Left ventricle myocardium inferior (tissue), 1 donor: ENCODE results near the gene BTG1. TPM values are rescaled to one million over a fixed set of nuclear protein-coding genes. Genes with fewer than 3 reads are reported as not detected.

ENCODE experiments used
- DNase-seq: peaks from one replicate; pipeline ENCODE4 v3.0.0-alpha.2; 2020
- H3K27ac ChIP-seq: fragments of 200-600 bp; replicated peaks from 2 replicates; pipeline ENCODE4 v1.8.0; 2021
- H3K27me3 ChIP-seq: fragments of 200-600 bp; 2 replicates; pipeline ENCODE4 v1.8.0; 2021; ENCODE audit warnings: low read depth
- H3K36me3 ChIP-seq: fragments of 200-600 bp; 2 replicates; pipeline ENCODE4 v1.8.0; 2021
- H3K4me1 ChIP-seq: fragments of 200-600 bp; 2 replicates; pipeline ENCODE4 v1.8.0; 2021
- H3K4me3 ChIP-seq: fragments of 200-600 bp; 2 replicates; pipeline ENCODE4 v1.8.0; 2021; ENCODE audit warnings: mild to moderate bottlenecking, moderate library complexity
- H3K9me3 ChIP-seq: fragments of 200-600 bp; replicated peaks from 2 replicates; pipeline ENCODE4 v1.8.0; 2021
- CTCF ChIP-seq: fragments of 200-600 bp; IDR thresholded peaks from 2 replicates; pipeline ENCODE4 v1.8.0; 2021; ENCODE audit warnings: antibody characterized with exemption, mild to moderate bottlenecking, borderline replicate concordance
- intact Hi-C: fragments of 100-400 bp; cut with micrococcal nuclease; formaldehyde crosslinking; loops from one replicate; pipeline ENCODE4 v1.11.0; 2022
- total RNA-seq: library from RNA; stranded (reverse); fragmentation: NEBNext Ultra II Directional; extraction: Animal tissue kit (Norgen Biotek cat#: 25700); gene quantifications from one replicate; pipeline ENCODE4 v1.2.1, GENCODE V29; 2021
- donor health status: DM: no; HTN: yes; CAD: no; lungs with severe emphysema.

Gene BTG1
- total RNA-seq, 1 donor from 2014 or later: 79.4 TPM

- peak; percentile 8 for TF ChIP-seq CTCF
- H3K27ac ChIP-seq: peak overlapping the region; percentile 98
- H3K9me3 ChIP-seq: no peaks in the 10 kb centered on the region
- intact Hi-C loops: loop anchor here (5.0 to 10.0 kb wide), 3 partner anchors 97 to 420 kb away; no protein-coding TSS in a partner anchor
- H3K4me3 ChIP-seq: peak overlapping the region; percentile 97
- peaks cover 70% of the 10 kb centered on the region for H3K4me1 ChIP-seq
- peaks cover 37% of the 10 kb centered on the region for H3K36me3 ChIP-seq
- DNase-seq: peak; percentile 44
- H3K27me3 ChIP-seq: no peaks in the 10 kb centered on the region
Observed at GRCh38 chr12:92144631-92145480, 790 bp downstream of the BTG1 start.

- peak; percentile 57 for DNase-seq
- Histone ChIP-seq H3K4me3 (peak overlapping the region; percentile 97), H3K27me3 (no peaks in the 10 kb centered on the region), H3K9me3 (no peaks in the 10 kb centered on the region), H3K36me3 (peaks cover 37% of the 10 kb centered on the region), H3K4me1 (peaks cover 79% of the 10 kb centered on the region), H3K27ac (peak overlapping the region; percentile 98)
- TF ChIP-seq CTCF: peak; percentile 82
- intact Hi-C loops: loop anchor here (5.0 to 10.0 kb wide), 2 partner anchors 332 to 421 kb away; no protein-coding TSS in a partner anchor
Observed at GRCh38 chr12:92143686-92144630, 1.7 kb downstream of the BTG1 start.

- Histone ChIP-seq H3K4me1 (peaks cover 86% of the 10 kb centered on the region), H3K27me3 (no peaks in the 10 kb centered on the region), H3K4me3 (peak overlapping the region; percentile 97), H3K36me3 (peaks cover 37% of the 10 kb centered on the region), H3K27ac (peak overlapping the region; percentile 98), H3K9me3 (no peaks in the 10 kb centered on the region)
- intact Hi-C loops: loop anchor here (5.0 to 10.0 kb wide), 2 partner anchors 331 to 422 kb away; no protein-coding TSS in a partner anchor
- TF ChIP-seq CTCF: no peak
- no peak for DNase-seq
Observed at GRCh38 chr12:92143258-92143657, 2.4 kb downstream of the BTG1 start.

- intact Hi-C loops: loop anchor here (5.0 to 10.0 kb wide), 2 partner anchors 330 to 422 kb away; no protein-coding TSS in a partner anchor
- TF ChIP-seq CTCF: no peak
- no peak for DNase-seq
- peaks cover 37% of the 10 kb centered on the region for H3K36me3 ChIP-seq
- peak overlapping the region; percentile 97 for H3K4me3 ChIP-seq
- H3K9me3 ChIP-seq: no peaks in the 10 kb centered on the region
- H3K27ac ChIP-seq: peak overlapping the region; percentile 98
- H3K27me3 ChIP-seq: no peaks in the 10 kb centered on the region
- H3K4me1 ChIP-seq: peaks cover 92% of the 10 kb centered on the region
Observed at GRCh38 chr12:92142251-92142926, 3.3 kb downstream of the BTG1 start.

GRCh38 chr12:92141591-92142121 is 4.0 kb downstream of the BTG1 start:
- H3K4me1 ChIP-seq: peaks cover 92% of the 10 kb centered on the region
- DNase-seq: no peak

More at GRCh38 chr12:92141591-92142121, 4.0 kb downstream of the BTG1 start:
- TF ChIP-seq CTCF: no peak
- peak overlapping the region; percentile 97 for H3K4me3 ChIP-seq
- intact Hi-C loops: loop anchor here (5.0 to 10.0 kb wide), 2 partner anchors 329 to 423 kb away; no protein-coding TSS in a partner anchor
- no peaks in the 10 kb centered on the region for H3K9me3 ChIP-seq
- H3K36me3 ChIP-seq: peaks cover 37% of the 10 kb centered on the region
- peak overlapping the region; percentile 98 for H3K27ac ChIP-seq
- no peaks in the 10 kb centered on the region for H3K27me3 ChIP-seq
